ENCODE data around the gene FCGR2B.

The FCGR2B gene

DNA sequence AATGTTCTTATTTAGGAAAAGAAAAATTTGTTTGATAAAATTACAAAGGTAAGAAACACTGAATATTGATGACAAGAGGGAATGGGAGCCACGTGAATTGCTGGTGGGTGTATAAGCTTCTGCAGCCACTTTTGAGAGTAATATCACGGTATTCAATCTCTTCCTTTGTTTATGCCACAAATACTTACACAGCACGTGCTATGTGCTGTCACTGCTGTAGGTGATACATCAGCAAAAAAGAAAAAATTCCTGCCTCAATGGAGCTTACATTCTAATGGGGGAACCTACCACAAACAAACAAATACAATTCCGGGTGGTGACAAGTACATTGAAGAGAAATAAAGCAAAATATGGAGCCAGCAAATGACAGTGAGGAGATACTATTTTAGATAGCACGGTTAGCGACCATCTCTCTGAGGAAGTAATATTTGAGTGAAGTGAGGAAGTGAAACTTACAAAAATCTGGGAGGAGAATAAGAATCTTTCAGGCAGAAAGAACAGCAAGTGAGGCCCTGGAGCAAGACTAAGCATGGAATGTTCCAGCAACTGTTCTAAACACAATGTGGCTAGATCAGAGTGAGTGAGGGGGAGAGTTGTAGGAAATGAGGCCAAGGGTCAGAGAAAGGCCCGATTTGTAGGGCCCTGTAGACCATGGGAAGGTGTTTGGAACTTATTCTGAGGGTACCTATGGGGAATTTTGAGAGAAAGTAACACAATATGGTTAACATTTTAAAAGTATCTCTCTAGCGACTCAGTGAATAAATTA lies 55.8 kb downstream of the FCGR2B start:
- TF ChIP-seq CTCF (IDR thresholded peaks at IDR 0.05; ENCODE audit: poor library complexity, severe bottlenecking), result no peak
- Histone ChIP-seq H3K4me1 (ENCODE audit: insufficient read depth, poor library complexity, severe bottlenecking) (peaks cover 10% of the 10 kb centered on the region), H3K27ac (ENCODE audit: poor library complexity, severe bottlenecking) (no peak overlapping the region)

GRCh38 chr1:161719325-161719611 lies 56.3 kb downstream of the FCGR2B start:
- H3K4me1 ChIP-seq (ENCODE audit: insufficient read depth, poor library complexity, severe bottlenecking), result peaks cover 10% of the 10 kb centered on the region
- no peak overlapping the region for H3K4me3 ChIP-seq (ENCODE audit: severe bottlenecking)
- DNase-seq (ENCODE audit: low spot score) (no peak), ATAC-seq (ENCODE audit: low read depth) (no peak)
- no peaks in the 10 kb centered on the region for H3K9me3 ChIP-seq (ENCODE audit: severe bottlenecking)
- H3K27me3 ChIP-seq (ENCODE audit: insufficient read depth, poor library complexity, severe bottlenecking), result no peaks in the 10 kb centered on the region
- no peak overlapping the region for H3K27ac ChIP-seq (ENCODE audit: poor library complexity, severe bottlenecking)
- no peaks in the 10 kb centered on the region for H3K36me3 ChIP-seq (ENCODE audit: low read depth)
- TF ChIP-seq CTCF (IDR thresholded peaks at IDR 0.05; ENCODE audit: poor library complexity, severe bottlenecking), result no peak

More for the DNA sequence above, 55.8 kb downstream of the FCGR2B start:
- DNase-seq (ENCODE audit: low spot score), result no peak
- H3K27me3 ChIP-seq (ENCODE audit: insufficient read depth, poor library complexity, severe bottlenecking), result no peaks in the 10 kb centered on the region
- no peaks in the 10 kb centered on the region for H3K36me3 ChIP-seq (ENCODE audit: low read depth)
- ATAC-seq (ENCODE audit: low read depth), result no peak
- H3K9me3 ChIP-seq (ENCODE audit: severe bottlenecking), result no peaks in the 10 kb centered on the region
- H3K4me3 ChIP-seq (ENCODE audit: severe bottlenecking), result no peak overlapping the region

GRCh38 chr1:161720422-161720821 lies 57.5 kb downstream of the FCGR2B start:
- no peak for DNase-seq (ENCODE audit: low spot score)
- no peak overlapping the region for H3K27ac ChIP-seq (ENCODE audit: poor library complexity, severe bottlenecking)

GRCh38 chr1:161720956-161721737 lies 58.2 kb downstream of the FCGR2B start, which contains the start of gene FCRLB:
TSS of gene FCRLB (plus strand) at chr1:161721544. CDS start at chr1:161722673, 1,129 bp downstream.
- peaks cover 13% of the 10 kb centered on the region for H3K4me1 ChIP-seq (ENCODE audit: insufficient read depth, poor library complexity, severe bottlenecking)
- TF ChIP-seq CTCF (IDR thresholded peaks at IDR 0.05; ENCODE audit: poor library complexity, severe bottlenecking), result no peak
- no peak for DNase-seq (ENCODE audit: low spot score)
- ATAC-seq (ENCODE audit: low read depth), result no peak
- no peaks in the 10 kb centered on the region for H3K9me3 ChIP-seq (ENCODE audit: severe bottlenecking)
- H3K27ac ChIP-seq (ENCODE audit: poor library complexity, severe bottlenecking), result peak within 1 kb of the TSS; percentile 49
- H3K36me3 ChIP-seq (ENCODE audit: low read depth), result no peaks in the 10 kb centered on the region
- H3K4me3 ChIP-seq (ENCODE audit: severe bottlenecking), result no peak within 1 kb of the TSS
- H3K27me3 ChIP-seq (ENCODE audit: insufficient read depth, poor library complexity, severe bottlenecking), result no peaks in the 10 kb centered on the region

More at GRCh38 chr1:161720422-161720821, 57.5 kb downstream of the FCGR2B start:
- Histone ChIP-seq H3K4me1 (ENCODE audit: insufficient read depth, poor library complexity, severe bottlenecking) (peaks cover 10% of the 10 kb centered on the region), H3K36me3 (ENCODE audit: low read depth) (no peaks in the 10 kb centered on the region), H3K27me3 (ENCODE audit: insufficient read depth, poor library complexity, severe bottlenecking) (no peaks in the 10 kb centered on the region), H3K9me3 (ENCODE audit: severe bottlenecking) (no peaks in the 10 kb centered on the region), H3K4me3 (ENCODE audit: severe bottlenecking) (no peak overlapping the region)
- no peak for ATAC-seq (ENCODE audit: low read depth)
- TF ChIP-seq CTCF (IDR thresholded peaks at IDR 0.05; ENCODE audit: poor library complexity, severe bottlenecking), result no peak
